Thyroid gland (tissue), 4 donors: ENCODE measurements around the gene SLC44A1.
A peak's percentile ranks its signal among the peaks of the same experiment; 100 is the strongest.

Experiments
- CTCF ChIP-seq, 6 experiments: fragments of 200-600 bp in 3 of 6; fragments of 450-650 bp in 3 of 6; sonication (generic) in 3 of 6; IDR thresholded peaks; one replicate each; pipeline ENCODE4 v1.5.1; 2016 to 2019; ENCODE audit warnings: antibody characterized with exemption in 6 of 6, mild to moderate bottlenecking in 2 of 6, inconsistent platforms in 1 of 6, moderate library complexity in 1 of 6
- POLR2A ChIP-seq, 2 donors: fragments of 450-650 bp; IDR thresholded peaks; one replicate each; pipeline ENCODE4 v1.6.1; 2017; ENCODE audit warnings: antibody characterized with exemption in 2 of 2, mild to moderate bottlenecking in 2 of 2, moderate library complexity in 1 of 2

- TF ChIP-seq POLR2A (IDR thresholded peaks at IDR 0.05), result no peak
- peak; percentile 58 to 93 (median 84) for TF ChIP-seq CTCF (IDR thresholded peaks at IDR 0.05)
Observed at GRCh38 chr9:105414947-105415661, 170.7 kb downstream of the SLC44A1 start.
